Stimulated activated CD8-positive, alpha-beta memory T cell treated with anti-CD3 and anti-CD28 coated beads, Interleukin-15, amount 100 ng/mL, for 1 hour (primary cell): ENCODE measurements around the gene LRRC10.

ENCODE experiments used
- DNase-seq: peaks from one replicate; pipeline ENCODE4 v3.0.0-alpha.2; 2020; ENCODE audit warnings: low read depth

The LRRC10 gene

GRCh38 chr12:69569236-69569635 lies 41.5 kb downstream of the LRRC10 start:
- DNase-seq: no peak

GRCh38 chr12:69566603-69567002 lies 44.1 kb downstream of the LRRC10 start:
- DNase-seq: no peak

- DNase-seq: no peak
Observed at GRCh38 chr12:69563166-69563762, 47.4 kb downstream of the LRRC10 start.
